HepG2 (cell line): Measurements from ENCODE around the gene MGMT. TPM values are rescaled to one million over a fixed set of nuclear protein-coding genes. Genes with fewer than 3 reads are reported as not detected.

Experiments used
- ATAC-seq: fragments of 200-7000 bp; cut with Tn5 transposase; 3 replicates; pipeline ENCODE4 v1.9.1; 2020; ENCODE audit warnings: mild to moderate bottlenecking, moderate library complexity
- BruUV-seq: library from RNA; stranded (reverse); fragments of 400-500 nt; replicated peaks from 2 replicates; lab custom pipeline; 2021; lab: Mats Ljungman, UMichigan
- CTCF ChIA-PET: fragments of 300-600 bp; formaldehyde crosslinking; extraction: SDS; loops from one replicate; lab custom pipeline; 2021; ENCODE audit warnings: low total read pairs, inconsistent platforms, low intra/inter-chr PET ratio; lab: Yijun Ruan, JAX
- POLR2A ChIA-PET: fragments of 350-600 bp; sonication (Branson Sonifier 250); formaldehyde crosslinking; loops from one replicate; lab custom pipeline; 2020; ENCODE audit warnings: antibody characterized with exemption, inconsistent platforms; lab: Yijun Ruan, JAX
- DNase-seq: peaks from one replicate; pipeline ENCODE4 v3.0.0-alpha.2; 2015; ENCODE audit warnings: low spot score
- FAIRE-seq: peaks from 3 replicates; lab custom pipeline; 2011; peaks lifted over from hg19 to GRCh38; lab: Jason Lieb, UNC
- H2AFZ ChIP-seq: one replicate; pipeline ENCODE4 v1.6.1; 2011; ENCODE audit warnings: low read length, inconsistent platforms
- H3K27ac ChIP-seq: fragments of 300-600 bp; 3 replicates; pipeline ENCODE4 v1.8.0; 2011; ENCODE audit warnings: mixed run types, mild to moderate bottlenecking, mixed read lengths, low read length, inconsistent platforms; ENCODE audit not compliant: insufficient read depth; ENCODE audit errors: extremely low read length
- H3K27me3 ChIP-seq, 2 experiments: fragments of 200-600 bp in 1 of 2; 2 replicates in 1 of 2; 3 replicates in 1 of 2; pipeline versions ENCODE4 v1.6.0 to v1.8.0; 2011; ENCODE audit warnings: low read length in 2 of 2, mild to moderate bottlenecking in 2 of 2, moderate library complexity in 2 of 2, inconsistent platforms in 1 of 2; ENCODE audit not compliant: insufficient read depth in 2 of 2, control insufficient read depth in 1 of 2
- H3K36me3 ChIP-seq, 2 experiments: fragments of 200-600 bp in 1 of 2; replicated peaks in 1 of 2; 2 replicates in 1 of 2; 3 replicates in 1 of 2; pipeline versions ENCODE4 v1.5.1 to v1.8.0; 2011; ENCODE audit warnings: low read length in 2 of 2, inconsistent platforms in 1 of 2; ENCODE audit not compliant: insufficient read depth in 2 of 2, control insufficient read depth in 1 of 2
- H3K4me1 ChIP-seq: 2 replicates; pipeline ENCODE4 v1.5.1; 2012; ENCODE audit warnings: low read length, inconsistent platforms; ENCODE audit not compliant: insufficient read depth
- H3K4me2 ChIP-seq: 2 replicates; pipeline ENCODE4 v1.6.0; 2011; ENCODE audit warnings: low read depth, low read length, inconsistent platforms
- H3K4me3 ChIP-seq, 3 experiments: fragments of 200-600 bp in 1 of 3; sonication (generic), shearing (Covaris generic) in 1 of 3; replicated peaks in 1 of 3; 2 replicates each; pipeline ENCODE4 v1.5.1; 2011 to 2016; ENCODE audit warnings: low read length in 3 of 3, inconsistent platforms in 2 of 3, low read depth in 2 of 3, mild to moderate bottlenecking in 2 of 3, control low read depth in 1 of 3, mixed read lengths in 1 of 3; ENCODE audit not compliant: insufficient read depth in 1 of 3
- H3K79me2 ChIP-seq: one replicate; pipeline ENCODE4 v1.6.1; 2011; ENCODE audit warnings: low read length, inconsistent platforms; ENCODE audit not compliant: insufficient read depth
- H3K9ac ChIP-seq: 2 replicates; pipeline ENCODE4 v1.6.0; 2011; ENCODE audit warnings: mild to moderate bottlenecking, low read depth, low read length, inconsistent platforms; ENCODE audit not compliant: insufficient read depth
- H3K9me3 ChIP-seq: 2 replicates; pipeline ENCODE4 v1.5.1; 2012; ENCODE audit warnings: mild to moderate bottlenecking, low read length
- H4K20me1 ChIP-seq: 2 replicates; pipeline ENCODE4 v1.6.0; 2011; ENCODE audit warnings: inconsistent platforms, mild to moderate bottlenecking, low read length, moderate library complexity; ENCODE audit not compliant: insufficient read depth
- ATAD3A ChIP-seq: sonication (generic); formaldehyde crosslinking; IDR thresholded peaks from 2 replicates; pipeline ENCODE4 v1.4.0; 2020; ENCODE audit warnings: missing genetic modification reagents
- DNMT3B ChIP-seq: conservative IDR thresholded peaks from 2 replicates; pipeline ENCODE4 v1.6.1; 2016; ENCODE audit warnings: missing biosample characterization, control low read depth
- E2F1 ChIP-seq: sonication (generic); formaldehyde crosslinking; IDR thresholded peaks from 2 replicates; pipeline ENCODE4 v1.5.0; 2020; ENCODE audit warnings: missing genetic modification reagents
- ESRRA ChIP-seq: sonication (generic); formaldehyde crosslinking; IDR thresholded peaks from 2 replicates; pipeline ENCODE4 v1.5.1; 2020; ENCODE audit warnings: mild to moderate bottlenecking, low read depth, missing genetic modification reagents
- HNF4A ChIP-seq: sonication (generic); formaldehyde crosslinking; IDR thresholded peaks from 2 replicates; pipeline ENCODE4 v1.4.0; 2020; ENCODE audit warnings: missing genetic modification reagents
- NBN ChIP-seq: fragments of 450-650 bp; conservative IDR thresholded peaks from 2 replicates; pipeline ENCODE4 v1.6.1; 2017
- NFIC ChIP-seq: IDR thresholded peaks from 2 replicates; pipeline ENCODE4 v1.6.1; 2012; ENCODE audit warnings: mild to moderate bottlenecking, low read length, inconsistent platforms
- NR2F6 ChIP-seq, 2 experiments: IDR thresholded peaks; 2 replicates each; pipeline ENCODE4 v1.6.1; 2016; ENCODE audit warnings: antibody characterized with exemption in 1 of 2, mild to moderate bottlenecking in 1 of 2
- POLR2AphosphoS5 ChIP-seq: IDR thresholded peaks from 2 replicates; pipeline ENCODE4 v1.6.1; 2012; ENCODE audit warnings: low read depth, low read length
- REXO4 ChIP-seq: sonication (generic); formaldehyde crosslinking; IDR thresholded peaks from 2 replicates; pipeline ENCODE4 v1.8.0; 2022; ENCODE audit warnings: missing genetic modification reagents, mild to moderate bottlenecking, borderline replicate concordance
- ZNF17 ChIP-seq: sonication (generic); formaldehyde crosslinking; IDR thresholded peaks from 2 replicates; pipeline ENCODE4 v1.5.0; 2020; ENCODE audit warnings: mild to moderate bottlenecking, missing genetic modification reagents
- ZNF280D ChIP-seq: sonication (generic); formaldehyde crosslinking; IDR thresholded peaks from 2 replicates; pipeline ENCODE4 v1.5.1; 2020; ENCODE audit warnings: mild to moderate bottlenecking, missing genetic modification reagents
- ZNF414 ChIP-seq: sonication (generic); formaldehyde crosslinking; IDR thresholded peaks from 2 replicates; pipeline ENCODE4 v1.5.0; 2020; ENCODE audit warnings: missing genetic modification reagents
- ZNF784 ChIP-seq: sonication (generic); formaldehyde crosslinking; IDR thresholded peaks from 2 replicates; pipeline ENCODE4 v1.5.1; 2020; ENCODE audit warnings: missing genetic modification reagents, mild to moderate bottlenecking, borderline replicate concordance
- WGBS: methylation state at CpG from one replicate; pipeline ENCODE4 v1.1.6; 2017; ENCODE audit warnings: low lambda C conversion rate; 5-methylcytosine and 5-hydroxymethylcytosine counted together
- in situ Hi-C: cut with HindIII; loops from 2 replicates; pipeline ENCODE4 v1.10.0; 2017; ENCODE audit warnings: low pct_unique_long_range_greater_than_20kb; ENCODE audit not compliant: extremely low pct_ligation_motif_present
- intact Hi-C: fragments of 100-400 bp; cut with micrococcal nuclease; formaldehyde crosslinking; loops from one replicate; pipeline ENCODE4 v1.10.0; 2022; ENCODE audit not compliant: unreplicated experiment
- polyA plus RNA-seq, 8 experiments: library from polyadenylated mRNA; depleted of rRNA in 3 of 8; stranded (reverse) in 7 of 8; unstranded in 1 of 8; fragments of >200 nt; fragmentation: Illumina TruSeq in 4 of 8; extraction: Trizol in 4 of 8; gene quantifications; 2 replicates each; pipeline versions ENCODE4 v1.2.1 to v1.2.3, GENCODE V29; 2011 to 2016; ENCODE audit warnings: low read depth in 4 of 8, missing spikeins in 1 of 8, mixed read lengths in 1 of 8; ENCODE audit not compliant: insufficient read depth in 1 of 8
- total RNA-seq, 5 experiments: library from RNA; depleted of rRNA; stranded (reverse); fragments of >200 nt; fragmentation: Illumina TruSeq; extraction: Trizol; gene quantifications; 2 replicates each; pipeline ENCODE4 v1.2.3, GENCODE V29; 2016; ENCODE audit warnings: low read depth in 1 of 5

The MGMT gene
- total and polyA plus RNA-seq, 2 of the 13 experiments (the other 11 are each of a cell fraction or from before 2014, with no cell fraction given), result 12.0 to 19.5 TPM

DNA sequence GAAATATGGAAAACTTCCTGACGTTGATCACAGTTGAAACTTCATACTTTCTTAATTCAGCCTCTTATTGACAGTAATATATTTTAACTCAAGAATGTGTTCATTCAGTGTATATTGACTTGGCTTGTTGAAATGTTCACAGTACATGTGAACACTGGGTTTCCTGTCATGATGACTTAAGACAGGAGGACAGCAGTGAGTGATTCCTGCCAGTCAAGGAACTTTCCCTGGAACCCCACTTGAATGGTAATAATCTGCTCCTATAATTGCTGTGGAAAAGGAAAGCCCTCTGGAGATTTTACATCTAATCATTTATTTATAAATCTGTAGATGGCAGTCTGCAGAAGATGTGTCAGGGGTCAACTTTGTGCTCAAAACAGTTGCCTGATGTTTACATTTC is 216.5 kb downstream of the MGMT start:
- 76% methylated on average over 1 of the region's 1 CpG for WGBS
- H3K9ac ChIP-seq, result no peak overlapping the region
- POLR2A ChIA-PET, result no interaction called here
- H2AFZ ChIP-seq, result no peak overlapping the region
- peaks cover 5% of the 10 kb centered on the region; the same call in 1 of the 2 replicates for H3K9me3 ChIP-seq
- DNase-seq (no peak), FAIRE-seq (no peak), ATAC-seq (no peak)
- H3K4me3 ChIP-seq, result no peak overlapping the region
- intact Hi-C loops, result no loop called here
- in situ Hi-C loops, result no loop called here
- H3K36me3 ChIP-seq, result no peaks in the 10 kb centered on the region
- H4K20me1 ChIP-seq, result no peaks in the 10 kb centered on the region
- CTCF ChIA-PET, result no interaction called here
- no peaks in the 10 kb centered on the region for H3K4me1 ChIP-seq
- H3K4me2 ChIP-seq, result no peak overlapping the region
- TF ChIP-seq NBN, result no peak
- TF ChIP-seq DNMT3B (CRISPR knock-in tag), result no peak
- no peak for TF ChIP-seq ATAD3A (CRISPR knock-in tag)
- no peak for TF ChIP-seq POLR2AphosphoS5
- no peak for TF ChIP-seq ZNF784 (CRISPR knock-in tag)
- H3K79me2 ChIP-seq, result no peaks in the 10 kb centered on the region
- H3K27me3 ChIP-seq, result no peaks in the 10 kb centered on the region
- H3K27ac ChIP-seq, result no peak overlapping the region
- BruUV-seq, result no TSS peak

DNA sequence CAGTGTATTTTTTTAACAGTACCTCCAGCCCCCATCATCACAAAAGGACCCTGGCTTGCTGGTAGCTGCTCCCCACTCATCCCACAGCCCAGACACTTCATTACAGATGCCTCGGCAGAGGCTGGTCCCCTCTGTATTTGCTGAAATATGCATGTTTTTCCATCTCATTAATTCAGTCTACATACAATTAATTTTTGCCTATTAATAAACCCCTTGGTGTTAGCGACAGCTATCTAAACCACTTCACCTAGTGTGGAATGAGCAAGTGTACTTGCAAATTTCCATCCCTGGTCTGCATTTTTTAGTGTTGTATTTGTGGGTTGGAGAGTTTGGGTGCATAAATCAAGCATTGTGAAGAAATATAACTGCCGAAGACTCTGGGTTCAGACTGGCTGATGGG is 216.9 kb downstream of the MGMT start:
- intact Hi-C loops (no loop called here), in situ Hi-C loops (no loop called here)
- Histone ChIP-seq H3K36me3 (no peaks in the 10 kb centered on the region), H4K20me1 (no peaks in the 10 kb centered on the region), H3K9me3 (peaks cover 5% of the 10 kb centered on the region; the same call in 1 of the 2 replicates), H3K9ac (no peak overlapping the region), H3K27ac (no peak overlapping the region), H3K4me1 (no peaks in the 10 kb centered on the region), H2AFZ (no peak overlapping the region), H3K27me3 (no peaks in the 10 kb centered on the region), H3K4me3 (no peak overlapping the region), H3K4me2 (no peak overlapping the region), H3K79me2 (no peaks in the 10 kb centered on the region)
- 81% methylated on average over 3 of the region's 3 CpGs for WGBS
- FAIRE-seq, result no peak
- POLR2A ChIA-PET, result no interaction called here
- DNase-seq, result no peak
- ATAC-seq, result no peak
- CTCF ChIA-PET, result no interaction called here
- BruUV-seq, result no TSS peak
- TF ChIP-seq HNF4A (CRISPR knock-in tag) (no peak), ZNF414 (CRISPR knock-in tag) (no peak), ZNF17 (CRISPR knock-in tag) (no peak), NR2F6 (IDR thresholded peaks at IDR 0.05) (no peak), NR2F6 (CRISPR knock-in tag; IDR thresholded peaks at IDR 0.05) (no peak), ESRRA (CRISPR knock-in tag) (no peak), REXO4 (CRISPR knock-in tag) (no peak), ZNF280D (CRISPR knock-in tag) (no peak), E2F1 (CRISPR knock-in tag) (no peak), NFIC (no peak)
